Neural progenitor cell (in vitro differentiated cells): ENCODE data around the gene LMO2. TPM values are rescaled to one million over a fixed set of nuclear protein-coding genes. Genes with fewer than 3 reads are reported as not detected.
A peak's percentile ranks its signal among the peaks of the same experiment; 100 is the strongest.

Source experiments
- DNase-seq: peaks from one replicate; pipeline ENCODE4 v3.0.0-alpha.2; 2016; ENCODE audit warnings: low spot score
- H2AFZ ChIP-seq: fragments of 200-600 bp; sonication (generic); replicated peaks from 2 replicates; pipeline ENCODE4 v1.6.1; 2016; ENCODE audit warnings: antibody characterized with exemption
- H3F3A ChIP-seq: fragments of 200-600 bp; sonication (generic); 2 replicates; pipeline ENCODE4 v1.6.1; 2016; ENCODE audit warnings: antibody characterized with exemption, low read depth
- H3K27ac ChIP-seq: fragments of 200-600 bp; sonication (generic); 2 replicates; pipeline ENCODE4 v1.5.1; 2016; ENCODE audit warnings: mild to moderate bottlenecking
- H3K27me3 ChIP-seq: fragments of 200-600 bp; sonication (generic); 2 replicates; pipeline ENCODE4 v1.6.1; 2016; ENCODE audit warnings: mild to moderate bottlenecking, moderate library complexity
- H3K36me3 ChIP-seq: fragments of 200-600 bp; sonication (generic); 2 replicates; pipeline ENCODE4 v1.5.1; 2016
- H3K4me1 ChIP-seq: fragments of 200-600 bp; sonication (generic); 2 replicates; pipeline ENCODE4 v1.6.1; 2016; ENCODE audit warnings: mixed run types
- H3K4me2 ChIP-seq: fragments of 200-600 bp; sonication (generic); 2 replicates; pipeline ENCODE4 v1.6.1; 2016
- H3K4me3 ChIP-seq: fragments of 200-600 bp; sonication (generic); 2 replicates; pipeline ENCODE4 v1.5.1; 2016
- H3K79me2 ChIP-seq: fragments of 200-600 bp; sonication (generic); 2 replicates; pipeline ENCODE4 v1.6.1; 2016; ENCODE audit warnings: low read depth
- H3K9ac ChIP-seq: fragments of 200-600 bp; sonication (generic); 2 replicates; pipeline ENCODE4 v1.6.1; 2016
- H3K9me3 ChIP-seq: fragments of 200-600 bp; sonication (generic); 2 replicates; pipeline ENCODE4 v1.5.1; 2016; ENCODE audit warnings: low read depth
- H4K20me1 ChIP-seq: fragments of 200-600 bp; sonication (generic); 2 replicates; pipeline ENCODE4 v1.6.1; 2016; ENCODE audit warnings: low read depth
- H3K27ac Mint-ChIP-seq: 3 replicates; pipeline ENCODE4 v1.8.0; 2021; ENCODE audit warnings: mixed read lengths
- H3K27me3 Mint-ChIP-seq: 2 replicates; pipeline ENCODE4 v1.8.0; 2022; ENCODE audit warnings: low read depth, mild to moderate bottlenecking, inconsistent platforms, moderate library complexity, mixed read lengths; ENCODE audit not compliant: insufficient read depth
- H3K36me3 Mint-ChIP-seq: 3 replicates; pipeline ENCODE4 v1.8.0; 2021; ENCODE audit warnings: mixed read lengths
- H3K4me1 Mint-ChIP-seq: 3 replicates; pipeline ENCODE4 v1.8.0; 2021; ENCODE audit warnings: mixed read lengths
- H3K4me3 Mint-ChIP-seq: 3 replicates; pipeline ENCODE4 v1.8.0; 2021; ENCODE audit warnings: mild to moderate bottlenecking, moderate library complexity, mixed read lengths
- H3K9me3 Mint-ChIP-seq: 3 replicates; pipeline ENCODE4 v1.8.0; 2020; ENCODE audit warnings: mixed read lengths
- CTCF ChIP-seq: fragments of 200-600 bp; sonication (generic); IDR thresholded peaks from 2 replicates; pipeline ENCODE4 v1.5.1; 2017; ENCODE audit warnings: antibody characterized with exemption, mild to moderate bottlenecking
- EZH2 ChIP-seq: fragments of 200-600 bp; sonication (generic); IDR thresholded peaks from 2 replicates; pipeline ENCODE4 v1.6.1; 2017; ENCODE audit warnings: antibody characterized with exemption, mild to moderate bottlenecking, moderate library complexity
- EZH2phosphoT487 ChIP-seq: fragments of 200-600 bp; sonication (generic); IDR thresholded peaks from 2 replicates; pipeline ENCODE4 v1.6.1; 2017; ENCODE audit warnings: antibody characterized with exemption
- total RNA-seq: library from RNA; depleted of rRNA; stranded (reverse); fragments of >200 nt; gene quantifications from 2 replicates; pipeline ENCODE4 v1.2.3, GENCODE V29; 2015; ENCODE audit warnings: low replicate concordance

LMO2 gene
- total RNA-seq, 1 donor from 2014 or later: 0.92 TPM

GRCh38 chr11:33861941-33862589, 29.8 kb downstream of the LMO2 start:
- H3K36me3 ChIP-seq: no peaks in the 10 kb centered on the region
- H3K79me2 ChIP-seq: no peaks in the 10 kb centered on the region
- peaks cover 47% of the 10 kb centered on the region for H3K27me3 ChIP-seq
- Mint-ChIP-seq H3K27ac (no peak overlapping the region), H3K9me3 (no peaks in the 10 kb centered on the region), H3K36me3 (peaks cover 2% of the 10 kb centered on the region), H3K4me1 (peaks cover 9% of the 10 kb centered on the region), H3K4me3 (no peak overlapping the region), H3K27me3 (peaks cover 10% of the 10 kb centered on the region)
- DNase-seq: no peak
- no peak overlapping the region for H3K9ac ChIP-seq
- H3K9me3 ChIP-seq: no peaks in the 10 kb centered on the region
- no peak overlapping the region for H3K27ac ChIP-seq
- no peak overlapping the region for H2AFZ ChIP-seq
- H3K4me2 ChIP-seq: peak overlapping the region; percentile 43
- no peak overlapping the region for H3K4me3 ChIP-seq
- no peaks in the 10 kb centered on the region for H4K20me1 ChIP-seq
- peaks cover 23% of the 10 kb centered on the region for H3K4me1 ChIP-seq
- H3F3A ChIP-seq: no peaks in the 10 kb centered on the region
- TF ChIP-seq EZH2phosphoT487: no peak
- no peak for TF ChIP-seq CTCF
- TF ChIP-seq EZH2: no peak

GRCh38 chr11:33861386-33861785, 30.5 kb downstream of the LMO2 start:
- TF ChIP-seq CTCF: no peak
- no peak for TF ChIP-seq EZH2
- no peak for TF ChIP-seq EZH2phosphoT487
- Histone ChIP-seq H3K4me3 (no peak overlapping the region), H3K27ac (no peak overlapping the region), H3F3A (no peaks in the 10 kb centered on the region), H2AFZ (no peak overlapping the region), H3K9ac (no peak overlapping the region), H3K36me3 (no peaks in the 10 kb centered on the region), H3K4me1 (peaks cover 23% of the 10 kb centered on the region), H3K9me3 (no peaks in the 10 kb centered on the region), H3K27me3 (peaks cover 47% of the 10 kb centered on the region), H4K20me1 (no peaks in the 10 kb centered on the region), H3K4me2 (peak overlapping the region; percentile 43), H3K79me2 (no peaks in the 10 kb centered on the region)
- Mint-ChIP-seq H3K4me1 (peaks cover 7% of the 10 kb centered on the region), H3K4me3 (peak overlapping the region; percentile 18), H3K27ac (peak overlapping the region; percentile 7), H3K27me3 (peaks cover 6% of the 10 kb centered on the region), H3K36me3 (peaks cover 2% of the 10 kb centered on the region), H3K9me3 (no peaks in the 10 kb centered on the region)
- DNase-seq: no peak

- H2AFZ ChIP-seq: no peak overlapping the region
- peaks cover 47% of the 10 kb centered on the region for H3K27me3 ChIP-seq
- TF ChIP-seq EZH2 (no peak), EZH2phosphoT487 (no peak), CTCF (no peak)
- Mint-ChIP-seq H3K27ac (peak overlapping the region; percentile 7), H3K36me3 (peaks cover 2% of the 10 kb centered on the region), H3K4me3 (no peak overlapping the region), H3K9me3 (no peaks in the 10 kb centered on the region), H3K27me3 (peaks cover 6% of the 10 kb centered on the region), H3K4me1 (peaks cover 7% of the 10 kb centered on the region)
- peaks cover 23% of the 10 kb centered on the region for H3K4me1 ChIP-seq
- H3K4me3 ChIP-seq: no peak overlapping the region
- H3K36me3 ChIP-seq: no peaks in the 10 kb centered on the region
- H3K9ac ChIP-seq: no peak overlapping the region
- no peaks in the 10 kb centered on the region for H4K20me1 ChIP-seq
- H3K4me2 ChIP-seq: no peak overlapping the region
- H3K27ac ChIP-seq: no peak overlapping the region
- no peaks in the 10 kb centered on the region for H3K79me2 ChIP-seq
- H3F3A ChIP-seq: no peaks in the 10 kb centered on the region
- no peaks in the 10 kb centered on the region for H3K9me3 ChIP-seq
- DNase-seq: no peak
These were observed 30.9 kb downstream of the LMO2 start for GRCh38 chr11:33860926-33861325.
